PFSK-1 (cell line): ENCODE measurements around the gene UBE2QL1.

ENCODE experiments used
- POLR2AphosphoS5 ChIP-seq: IDR thresholded peaks from 2 replicates; pipeline ENCODE4 v1.6.1; 2012; ENCODE audit warnings: low read depth, mild to moderate bottlenecking, control low read depth, low read length, moderate library complexity
- TAF1 ChIP-seq: IDR thresholded peaks from 2 replicates; pipeline ENCODE4 v1.6.1; 2012; ENCODE audit warnings: low read length, control low read depth, borderline replicate concordance; ENCODE audit not compliant: insufficient read depth
- TF ChIP-seq, protein P1 (sequence below), 2 experiments: IDR thresholded peaks; 2 replicates each; pipeline versions ENCODE4 v1.6.1 to v1.8.0; 2011 to 2012; ENCODE audit warnings: low read depth in 2 of 2, low read length in 2 of 2, control low read depth in 1 of 2, inconsistent platforms in 1 of 2, mild to moderate bottlenecking in 1 of 2, moderate library complexity in 1 of 2; ENCODE audit not compliant: insufficient read depth in 1 of 2

DNA sequence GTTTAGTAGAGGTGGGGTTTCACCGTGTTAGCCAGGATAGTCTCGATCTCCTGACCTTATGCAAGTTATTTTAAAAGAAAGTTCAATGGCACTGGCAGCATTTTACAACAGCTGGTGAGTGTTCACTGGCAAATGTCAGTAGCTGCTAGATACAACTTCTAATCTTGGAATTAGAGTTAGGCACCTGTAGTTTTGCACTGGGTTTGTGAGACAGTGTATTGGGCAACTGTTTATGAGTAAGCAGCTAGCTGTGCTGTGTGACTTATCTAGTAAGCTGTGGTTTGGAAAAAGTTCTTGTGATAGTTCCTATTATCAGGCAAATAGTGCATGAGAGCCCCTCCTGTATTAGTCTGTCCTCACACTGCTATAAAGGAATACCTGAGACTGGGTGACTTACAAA lies 61.5 kb downstream of the UBE2QL1 start:
- TF ChIP-seq POLR2AphosphoS5 (no peak), TAF1 (no peak)
- TF ChIP-seq, protein P1, sequence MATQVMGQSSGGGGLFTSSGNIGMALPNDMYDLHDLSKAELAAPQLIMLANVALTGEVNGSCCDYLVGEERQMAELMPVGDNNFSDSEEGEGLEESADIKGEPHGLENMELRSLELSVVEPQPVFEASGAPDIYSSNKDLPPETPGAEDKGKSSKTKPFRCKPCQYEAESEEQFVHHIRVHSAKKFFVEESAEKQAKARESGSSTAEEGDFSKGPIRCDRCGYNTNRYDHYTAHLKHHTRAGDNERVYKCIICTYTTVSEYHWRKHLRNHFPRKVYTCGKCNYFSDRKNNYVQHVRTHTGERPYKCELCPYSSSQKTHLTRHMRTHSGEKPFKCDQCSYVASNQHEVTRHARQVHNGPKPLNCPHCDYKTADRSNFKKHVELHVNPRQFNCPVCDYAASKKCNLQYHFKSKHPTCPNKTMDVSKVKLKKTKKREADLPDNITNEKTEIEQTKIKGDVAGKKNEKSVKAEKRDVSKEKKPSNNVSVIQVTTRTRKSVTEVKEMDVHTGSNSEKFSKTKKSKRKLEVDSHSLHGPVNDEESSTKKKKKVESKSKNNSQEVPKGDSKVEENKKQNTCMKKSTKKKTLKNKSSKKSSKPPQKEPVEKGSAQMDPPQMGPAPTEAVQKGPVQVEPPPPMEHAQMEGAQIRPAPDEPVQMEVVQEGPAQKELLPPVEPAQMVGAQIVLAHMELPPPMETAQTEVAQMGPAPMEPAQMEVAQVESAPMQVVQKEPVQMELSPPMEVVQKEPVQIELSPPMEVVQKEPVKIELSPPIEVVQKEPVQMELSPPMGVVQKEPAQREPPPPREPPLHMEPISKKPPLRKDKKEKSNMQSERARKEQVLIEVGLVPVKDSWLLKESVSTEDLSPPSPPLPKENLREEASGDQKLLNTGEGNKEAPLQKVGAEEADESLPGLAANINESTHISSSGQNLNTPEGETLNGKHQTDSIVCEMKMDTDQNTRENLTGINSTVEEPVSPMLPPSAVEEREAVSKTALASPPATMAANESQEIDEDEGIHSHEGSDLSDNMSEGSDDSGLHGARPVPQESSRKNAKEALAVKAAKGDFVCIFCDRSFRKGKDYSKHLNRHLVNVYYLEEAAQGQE (IDR thresholded peaks at IDR 0.05; ENCODE audit: insufficient read depth in 1 of 2, low read depth in 2 of 2, low read length in 2 of 2), result no peak
